ENCODE measurements around the gene NSUN7. TPM values are rescaled to one million over a fixed set of nuclear protein-coding genes. Genes with fewer than 3 reads are reported as not detected.
A peak's percentile ranks its signal among the peaks of the same experiment; 100 is the strongest.

Gene NSUN7
- total RNA-seq, 1 donor from 2014 or later: 2.7 TPM

DNA sequence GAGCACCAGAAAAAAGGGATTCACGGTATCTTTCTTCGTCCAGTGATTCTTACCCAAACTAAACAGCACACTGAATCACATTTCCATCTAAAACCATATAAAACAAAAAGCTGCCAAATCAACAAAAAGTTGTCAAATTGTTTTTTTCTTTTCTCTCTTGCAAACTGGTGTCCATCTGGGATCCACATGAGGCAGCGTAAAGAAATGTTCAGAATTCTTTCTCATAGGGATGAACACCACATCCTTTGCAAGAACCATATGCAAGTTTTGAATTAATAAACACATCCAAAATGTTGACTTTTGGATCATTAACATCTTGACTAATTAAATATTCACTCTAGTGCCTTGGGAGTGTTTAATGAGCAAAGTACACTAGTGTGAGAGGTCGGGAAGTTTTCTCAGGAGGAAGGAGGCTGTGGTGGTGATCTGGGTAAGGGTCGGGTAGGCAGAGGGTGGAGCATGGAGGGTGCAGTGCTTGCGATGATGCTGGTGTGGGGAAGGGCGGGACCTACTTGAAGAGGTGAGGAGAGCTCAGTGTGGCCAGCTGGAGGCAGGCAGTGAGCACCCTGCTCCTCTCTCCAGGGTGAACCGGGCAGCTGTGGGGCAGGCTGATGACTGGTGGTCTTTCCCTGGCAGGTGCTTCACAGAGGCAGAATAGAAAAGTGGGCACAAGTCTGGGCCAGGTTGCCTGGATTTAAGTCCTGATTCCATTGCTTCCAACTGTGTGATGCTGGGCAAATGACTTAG lies 72.8 kb downstream of the NSUN7 start:
- peak; percentile 50 for DNase-seq

DNA sequence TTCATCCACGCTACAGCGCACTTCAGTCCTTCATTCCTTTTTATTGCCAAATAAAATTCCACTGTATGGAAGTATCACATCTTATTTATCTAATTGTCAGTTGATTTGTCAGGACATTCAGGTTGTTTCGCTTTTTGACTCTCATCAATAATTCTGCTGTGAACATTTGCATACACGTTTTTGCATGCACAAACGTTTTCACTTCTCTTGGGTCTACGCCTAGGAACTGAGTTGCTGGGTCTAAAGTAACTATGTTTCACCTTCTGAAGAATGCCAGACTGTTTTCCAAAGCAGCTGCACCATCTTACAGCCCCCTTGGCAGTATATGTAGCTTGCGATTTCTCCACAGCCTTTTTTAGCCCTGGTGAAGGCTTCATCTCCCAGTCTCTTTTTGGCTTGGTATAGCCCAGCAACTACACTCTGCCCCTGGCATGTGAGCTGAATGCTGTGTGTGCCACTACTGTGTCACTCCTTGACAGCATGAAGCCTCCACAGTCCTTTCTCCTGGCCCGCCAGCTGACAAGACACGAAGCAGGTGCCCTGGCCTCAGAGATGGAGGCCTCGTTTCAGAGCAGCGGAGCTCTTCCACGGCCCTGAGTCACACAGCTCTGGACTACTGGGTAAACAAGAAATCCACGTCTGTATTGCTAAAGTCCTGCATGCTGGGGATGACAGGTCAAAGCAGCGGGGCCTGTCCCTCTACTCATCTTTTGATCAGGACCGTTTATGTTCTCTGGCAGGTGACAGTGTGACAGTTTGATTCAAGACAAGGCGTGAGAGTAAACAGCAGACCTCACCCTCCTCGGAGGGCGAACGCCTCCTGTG lies 75.5 kb downstream of the NSUN7 start:
- DNase-seq: no peak

DNA sequence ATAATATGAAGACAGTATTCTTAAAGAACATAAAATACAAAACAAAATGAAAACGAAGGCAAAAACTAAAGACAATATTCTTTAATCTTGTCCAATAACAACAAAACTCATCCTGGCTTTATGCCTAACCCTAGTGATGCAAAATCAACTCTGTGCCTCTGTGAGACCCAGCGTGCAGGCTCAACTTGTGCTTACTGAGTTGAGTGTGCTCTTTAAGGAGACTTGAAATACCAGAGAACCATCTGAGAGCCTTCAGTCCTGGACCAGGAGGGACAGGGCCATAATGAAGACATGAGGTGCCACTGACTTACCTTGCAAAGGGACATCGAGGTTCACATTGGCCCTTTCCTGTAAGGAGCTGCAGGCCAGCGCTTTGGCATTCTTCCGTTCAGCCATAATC lies 77.1 kb downstream of the NSUN7 start:
- DNase-seq: no peak

DNA sequence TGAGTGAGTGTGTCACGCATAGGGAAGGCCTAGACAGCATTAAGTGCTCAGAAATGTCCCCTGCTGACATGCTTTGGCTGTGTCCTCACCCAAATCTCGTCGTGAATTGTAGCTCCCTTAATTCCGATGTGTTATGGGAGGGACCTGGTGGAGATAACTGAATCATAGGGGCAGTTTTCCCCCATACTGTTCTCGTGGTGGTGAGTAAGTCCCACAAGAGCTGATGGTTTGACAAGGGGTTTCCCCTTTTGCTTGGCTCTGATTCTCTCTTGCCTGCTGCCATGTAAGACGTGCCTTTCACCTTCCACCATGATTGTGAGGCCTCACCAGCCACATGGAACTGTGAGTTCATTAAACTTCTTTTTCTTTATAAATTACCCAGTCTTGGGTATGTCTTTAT lies 78.0 kb downstream of the NSUN7 start:
- no peak for DNase-seq

DNA sequence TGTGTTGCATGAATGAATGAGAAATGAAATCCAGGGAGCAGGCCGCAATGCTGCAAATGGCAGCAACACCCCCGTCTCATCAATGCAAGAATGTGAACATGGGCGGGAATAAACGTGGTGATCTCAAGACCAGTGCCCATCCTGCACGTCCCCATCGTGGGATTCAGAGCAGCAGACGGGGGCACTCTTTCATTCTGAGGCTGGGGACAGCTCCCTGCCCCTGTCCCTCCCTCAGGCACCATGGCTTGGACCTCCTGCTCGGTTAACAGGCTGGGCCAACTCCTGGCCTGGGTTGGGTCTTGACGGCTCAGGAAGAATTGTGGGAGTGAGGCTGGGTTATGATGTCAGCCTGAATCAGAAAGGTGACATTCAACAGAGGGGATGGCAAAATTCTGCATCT lies 78.9 kb downstream of the NSUN7 start:
- DNase-seq: no peak

DNA sequence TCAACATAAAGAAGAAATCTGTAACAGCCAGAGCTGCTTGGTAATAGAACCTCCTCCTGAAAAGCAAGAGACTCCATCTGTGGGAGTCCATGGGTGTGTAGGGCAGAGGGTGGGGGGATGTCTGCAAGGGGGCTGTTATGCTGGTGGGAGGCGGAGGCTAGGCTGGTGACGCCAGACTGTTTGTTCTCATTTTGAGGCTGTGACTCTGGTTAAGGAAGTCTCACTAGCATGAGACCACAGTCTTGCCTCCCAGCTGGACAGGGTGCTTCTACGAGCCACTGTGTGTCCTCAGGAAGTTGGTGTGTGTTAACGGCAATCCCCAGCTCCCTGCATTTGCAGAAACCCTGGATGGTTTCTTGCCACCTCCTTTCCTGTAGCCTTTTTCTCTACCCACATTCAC lies 79.8 kb downstream of the NSUN7 start:
- no peak for DNase-seq

DNA sequence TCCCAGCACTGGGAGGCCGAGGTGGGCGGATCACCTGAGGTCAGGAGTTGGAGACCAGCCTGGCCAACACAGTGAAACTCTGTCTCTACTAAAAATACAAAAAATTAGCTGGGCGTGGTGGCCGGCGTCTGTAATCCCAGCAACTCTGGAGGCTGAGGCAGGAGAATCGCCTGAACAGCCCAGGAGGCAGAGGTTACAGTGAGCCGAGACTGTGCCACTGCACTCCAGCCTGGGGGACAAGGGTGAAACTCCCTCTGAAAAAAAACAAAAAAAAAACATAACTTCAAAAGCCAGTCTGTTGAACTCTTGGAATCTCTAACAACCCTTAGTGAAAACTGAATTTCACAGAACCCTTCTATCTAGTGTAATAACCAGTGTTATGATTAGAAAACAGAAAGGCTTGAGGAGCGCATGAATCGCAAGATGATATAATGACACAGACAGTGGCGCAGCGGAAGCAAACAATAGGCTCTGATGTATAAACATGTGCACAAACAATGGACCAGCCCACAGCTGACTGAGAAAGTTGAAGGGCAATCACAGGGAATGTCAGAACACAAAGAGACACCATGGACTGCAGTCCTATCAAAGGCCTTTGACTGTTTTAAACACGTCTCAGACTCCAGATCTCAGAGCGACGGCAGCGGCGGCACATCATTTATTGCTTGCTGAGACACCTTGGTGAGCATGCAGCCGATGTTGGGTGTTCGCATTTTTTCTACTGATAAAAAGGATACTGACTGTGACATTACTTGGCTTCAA lies 81.6 kb downstream of the NSUN7 start:
- DNase-seq: no peak

DNA sequence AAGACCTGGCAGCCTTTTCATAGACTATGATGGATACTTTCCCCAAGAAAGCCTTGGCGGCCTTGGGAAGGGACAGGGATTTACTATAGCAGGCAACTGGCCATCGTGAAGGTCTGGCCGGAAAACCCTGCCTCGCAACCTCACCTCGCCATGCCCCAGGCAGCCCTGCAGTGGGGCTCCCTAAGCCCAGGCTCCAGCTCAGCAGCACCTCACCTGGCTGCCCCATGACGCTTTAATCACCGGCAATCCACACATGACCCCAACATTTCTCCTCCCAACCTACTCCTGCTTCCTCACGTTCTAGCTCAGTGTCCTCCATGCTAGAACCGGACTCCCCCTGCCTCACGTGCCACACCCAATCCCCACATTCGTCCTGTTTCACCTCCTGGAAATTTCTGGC lies 82.4 kb downstream of the NSUN7 start:
- DNase-seq: no peak

DNA sequence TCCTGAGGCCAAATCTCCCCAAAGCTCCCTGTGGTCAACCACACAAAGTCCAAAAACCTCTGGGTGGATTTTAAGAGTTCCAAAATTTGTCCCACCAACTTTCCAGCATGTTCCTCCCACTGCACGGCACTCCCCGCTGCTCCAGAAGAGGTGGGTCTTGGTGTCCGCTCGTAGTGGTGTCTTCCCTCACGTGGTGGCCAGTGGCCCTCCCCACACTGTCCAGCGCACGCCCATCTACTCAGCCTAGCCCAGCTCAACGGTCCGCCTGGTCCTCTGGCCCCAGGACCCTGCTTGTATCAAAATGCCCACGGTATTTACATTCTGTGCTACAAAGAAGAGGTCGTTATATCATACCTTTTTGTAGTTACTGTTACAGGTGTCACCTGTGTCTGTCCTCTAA lies 83.5 kb downstream of the NSUN7 start:
- DNase-seq: no peak

DNA sequence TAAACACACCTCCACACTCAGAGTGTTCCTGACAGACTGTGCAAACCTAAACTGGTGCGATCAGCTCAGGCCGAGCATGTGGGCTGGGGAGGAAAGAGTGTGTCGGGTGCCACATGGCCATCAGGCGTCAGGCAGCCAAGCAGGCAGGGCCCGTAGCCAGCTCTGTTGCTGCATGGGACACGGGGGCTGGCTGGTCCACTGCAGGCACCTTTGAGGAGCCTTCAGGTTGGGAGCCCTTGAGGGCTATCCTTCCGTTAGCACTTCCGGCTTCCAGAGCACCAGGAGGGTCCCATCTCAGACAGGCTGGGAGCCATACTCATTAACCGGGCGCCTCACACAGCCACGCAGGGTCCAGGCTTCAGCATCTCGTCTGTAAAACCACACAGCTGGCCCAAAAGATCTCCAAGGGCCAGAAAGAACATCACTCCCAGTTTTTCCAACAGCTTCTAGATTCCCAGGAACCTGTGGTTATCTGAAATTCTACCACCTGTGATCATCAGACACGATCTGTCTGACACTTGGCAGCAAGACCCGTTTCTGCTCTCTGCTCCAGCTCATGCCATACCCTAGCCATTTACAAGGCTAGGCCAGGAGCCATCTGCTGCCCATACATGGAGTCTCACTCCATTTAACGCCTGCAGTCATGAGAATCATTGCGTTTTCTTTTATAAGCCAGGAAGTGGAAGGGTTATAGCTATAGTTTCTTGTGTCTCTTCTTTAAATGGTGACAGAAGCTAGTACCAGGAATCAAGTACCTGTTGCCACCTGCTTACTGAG lies 87.5 kb downstream of the NSUN7 start:
- DNase-seq: no peak

DNA sequence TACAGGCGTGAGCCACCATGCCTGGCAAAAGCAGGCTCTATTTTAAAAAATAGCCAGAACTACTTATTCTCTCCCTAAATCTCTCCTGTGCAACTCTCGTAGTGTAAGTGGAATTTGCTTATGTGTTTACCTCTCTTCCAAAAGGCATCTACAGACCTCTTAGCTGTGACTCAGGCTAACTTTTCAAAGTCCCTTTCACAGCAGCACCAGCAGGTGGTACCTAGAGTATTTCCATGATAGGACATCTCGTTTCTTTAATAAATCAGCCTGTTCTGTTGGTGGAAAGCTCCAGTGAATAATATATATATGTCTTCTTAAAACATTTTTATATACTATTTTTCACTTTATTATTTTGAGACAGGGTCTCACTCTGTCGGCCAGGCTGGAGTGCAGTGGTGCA lies 89.0 kb downstream of the NSUN7 start:
- no peak for DNase-seq

DNA sequence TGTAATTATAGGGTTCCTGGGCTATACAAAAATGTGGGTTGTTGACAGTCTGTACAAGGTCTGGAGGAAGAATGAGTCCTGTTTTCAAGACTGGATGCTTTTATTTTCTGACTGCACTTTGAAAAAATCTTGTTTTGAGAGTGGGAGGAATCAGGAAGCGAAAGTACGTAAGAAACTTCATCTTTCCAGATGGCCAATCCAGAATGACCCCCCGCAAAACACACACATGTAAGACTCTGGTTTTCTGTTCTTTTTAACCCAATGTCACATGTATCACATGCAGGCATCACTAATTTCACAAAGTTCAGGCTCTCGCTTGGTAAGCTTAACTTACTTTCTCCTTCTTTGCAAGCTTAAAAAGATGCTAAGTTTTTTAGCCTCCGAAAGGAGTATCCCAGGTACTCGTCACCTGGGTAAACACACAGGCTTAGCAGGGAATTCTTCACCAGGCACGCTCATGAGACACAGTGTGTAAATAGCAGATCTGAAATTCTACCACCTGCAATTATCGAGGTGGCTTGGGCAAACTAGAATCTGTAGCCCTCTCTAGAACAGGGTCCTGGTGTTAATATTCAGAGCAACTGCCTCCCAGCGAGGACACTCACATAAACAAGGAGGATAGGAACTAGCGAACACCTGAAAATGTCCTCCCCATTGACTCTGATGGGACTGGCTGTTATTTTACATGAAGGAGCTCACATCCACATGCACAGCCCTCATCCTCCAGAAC lies 90.7 kb downstream of the NSUN7 start:
- no peak for DNase-seq

DNA sequence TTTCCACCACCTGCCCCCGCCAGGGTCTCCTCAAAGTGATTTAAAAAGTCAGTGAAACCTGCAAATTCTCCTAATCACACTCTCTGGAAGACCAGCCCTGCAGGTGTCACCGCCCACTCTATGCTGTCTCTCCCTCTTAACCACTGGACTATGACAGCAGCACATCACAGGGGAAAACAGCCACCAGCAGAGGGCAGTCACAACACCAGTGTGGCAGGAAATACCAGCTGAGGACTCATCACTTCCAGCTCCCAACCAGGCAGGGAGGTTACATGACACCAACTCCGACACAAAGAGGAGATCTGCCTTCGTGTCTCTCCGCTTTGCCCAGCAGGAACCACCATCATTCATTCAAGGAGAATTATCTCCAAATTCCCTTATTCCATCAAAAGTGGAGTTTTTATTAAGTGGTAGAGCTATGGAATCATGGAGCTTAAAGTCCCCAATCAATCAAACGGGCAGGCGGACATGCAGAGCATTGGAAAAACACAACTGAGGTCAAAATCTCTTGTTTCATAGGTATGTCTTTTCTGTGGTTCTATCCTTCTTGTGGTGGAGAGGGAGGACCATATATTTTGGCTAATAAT lies 91.3 kb downstream of the NSUN7 start:
- no peak for DNase-seq

DNA sequence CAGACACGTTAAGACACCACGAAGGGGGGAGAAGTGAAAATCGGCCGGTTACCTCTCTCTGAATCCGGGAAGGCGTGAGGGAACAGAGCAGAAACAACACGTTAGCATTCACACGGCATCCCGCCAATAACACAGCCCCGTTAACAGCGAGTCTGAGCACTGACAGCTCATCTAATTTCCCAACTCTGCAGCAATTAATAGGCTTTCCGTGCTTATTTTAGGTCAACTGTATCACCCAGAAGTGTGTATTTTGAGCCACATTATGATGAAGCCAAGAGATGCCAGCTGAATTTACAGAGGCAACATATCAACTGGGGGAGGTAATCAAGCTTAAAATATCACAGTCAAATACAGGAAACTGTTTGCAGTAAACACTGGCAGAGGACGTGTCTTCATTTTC lies 92.6 kb downstream of the NSUN7 start:
- no peak for DNase-seq

DNA sequence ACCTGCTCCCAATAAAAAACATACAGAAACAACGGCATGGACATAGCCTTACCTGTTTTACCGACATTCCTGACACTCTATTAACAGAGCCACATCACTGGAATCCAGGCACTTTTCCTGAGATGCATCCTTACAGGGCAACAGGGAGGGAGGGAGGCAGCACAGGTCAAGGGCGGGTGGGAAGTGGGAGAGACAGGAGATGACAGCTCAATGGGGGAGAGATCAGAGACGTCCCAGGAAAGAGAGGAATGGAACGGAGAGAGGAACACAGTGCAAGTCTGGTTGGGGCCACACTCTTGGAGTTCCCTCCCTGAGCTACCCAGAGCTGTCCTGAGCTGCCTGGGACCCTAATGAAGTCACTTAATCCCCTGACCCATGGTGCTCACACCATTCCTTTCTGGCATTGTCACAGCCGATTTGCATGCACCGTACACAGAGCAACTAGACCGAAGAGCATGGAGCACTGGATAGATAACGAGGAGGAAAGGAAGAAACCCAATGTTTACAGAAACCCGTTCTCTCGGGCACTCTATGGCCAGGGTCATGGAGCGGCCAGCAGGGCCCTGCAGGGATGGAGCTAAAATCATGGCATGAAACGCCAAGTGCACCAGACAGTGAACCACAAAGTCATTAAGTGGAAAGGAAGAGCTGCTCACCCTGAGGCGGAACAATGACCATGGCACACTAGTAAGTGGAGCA lies 93.1 kb downstream of the NSUN7 start:
- DNase-seq: no peak

DNA sequence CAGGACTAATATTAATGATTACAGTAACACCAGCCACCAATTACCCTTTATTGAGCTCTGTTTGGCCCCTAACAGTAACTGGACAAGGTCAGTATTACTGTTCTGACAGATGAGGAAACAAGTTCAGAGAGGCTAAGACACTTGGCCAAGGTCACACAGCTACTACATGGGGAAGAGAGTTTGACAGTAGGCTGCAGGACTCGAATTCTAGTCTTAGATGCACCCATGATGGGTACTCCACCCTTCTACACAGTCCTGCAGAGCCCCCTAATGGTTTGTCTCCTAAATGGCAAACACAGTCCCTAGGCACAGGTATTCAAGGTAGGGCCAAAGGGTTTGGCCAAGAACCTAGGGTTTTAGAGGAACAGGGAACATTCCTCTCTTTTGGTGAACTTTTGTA lies 93.9 kb downstream of the NSUN7 start:
- DNase-seq: no peak

DNA sequence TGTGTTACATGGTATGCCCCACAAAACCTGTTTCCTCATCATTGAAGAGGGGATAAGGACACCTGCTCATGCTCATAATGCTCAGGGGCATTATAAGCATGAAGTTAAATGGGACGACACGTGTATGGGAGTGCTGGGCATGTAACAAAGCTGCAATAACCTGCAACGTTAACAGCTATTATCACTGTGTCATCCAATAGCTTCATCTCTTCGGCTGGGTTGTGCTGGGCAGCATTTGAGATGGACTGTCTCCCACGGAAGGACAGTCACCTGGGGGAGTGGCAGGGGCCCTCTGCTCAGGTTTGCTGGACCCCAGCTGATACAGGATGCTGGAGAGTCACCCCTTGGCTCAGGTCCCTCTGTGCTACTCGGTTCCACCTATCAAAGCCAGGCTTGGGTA lies 94.5 kb downstream of the NSUN7 start:
- DNase-seq: no peak

DNA sequence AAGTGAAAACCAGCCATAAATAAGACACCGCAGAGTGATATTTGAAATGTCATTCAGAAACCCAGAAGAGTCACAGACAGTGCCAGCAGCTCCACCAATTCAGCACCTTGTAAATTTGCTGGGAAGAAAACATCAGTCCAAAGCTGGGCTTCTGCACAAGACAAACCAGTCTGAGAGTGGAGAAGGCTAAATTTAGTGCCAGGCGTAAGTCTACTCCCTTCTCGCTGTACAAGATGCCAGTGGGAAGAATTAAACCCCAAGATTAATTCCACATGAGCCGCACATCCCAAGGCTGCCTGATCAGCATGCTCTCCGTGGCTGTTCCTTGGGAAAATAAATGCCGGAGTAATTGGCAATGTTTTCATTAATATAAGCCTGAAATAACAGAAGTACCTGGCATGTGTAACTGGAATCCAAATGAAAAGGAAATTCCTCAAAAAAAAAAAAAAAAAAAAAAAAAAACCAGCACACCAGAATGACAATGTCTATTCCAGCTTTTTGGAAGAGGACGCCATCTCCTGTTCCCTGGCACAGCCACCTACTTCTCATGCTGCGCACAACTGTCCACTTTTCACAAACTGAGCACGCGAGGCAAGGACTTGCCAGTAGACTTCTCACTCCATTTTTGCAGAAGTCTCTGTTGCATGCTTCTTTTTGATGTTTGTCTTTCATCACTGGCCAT lies 95.5 kb downstream of the NSUN7 start:
- DNase-seq: peak; percentile 42

DNA sequence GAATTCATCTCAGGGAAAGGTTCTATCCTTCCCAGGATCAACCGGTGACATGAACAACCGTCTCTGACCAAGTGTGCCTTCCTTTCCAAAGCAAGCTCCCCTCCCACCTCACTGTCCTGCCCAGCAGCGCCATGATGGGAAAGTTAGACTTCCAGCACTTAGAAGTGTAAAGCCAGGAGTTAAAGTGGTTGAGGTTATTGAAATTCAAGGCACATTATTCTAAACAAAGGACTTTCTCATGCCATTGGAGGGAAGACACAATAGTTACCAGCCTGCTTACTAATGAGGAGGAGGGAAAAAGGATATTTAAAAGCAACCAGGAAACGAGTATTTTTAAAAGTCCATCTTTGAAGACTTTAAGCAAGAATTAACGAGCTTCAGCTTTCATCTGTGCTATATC lies 96.8 kb downstream of the NSUN7 start:
- no peak for DNase-seq

DNA sequence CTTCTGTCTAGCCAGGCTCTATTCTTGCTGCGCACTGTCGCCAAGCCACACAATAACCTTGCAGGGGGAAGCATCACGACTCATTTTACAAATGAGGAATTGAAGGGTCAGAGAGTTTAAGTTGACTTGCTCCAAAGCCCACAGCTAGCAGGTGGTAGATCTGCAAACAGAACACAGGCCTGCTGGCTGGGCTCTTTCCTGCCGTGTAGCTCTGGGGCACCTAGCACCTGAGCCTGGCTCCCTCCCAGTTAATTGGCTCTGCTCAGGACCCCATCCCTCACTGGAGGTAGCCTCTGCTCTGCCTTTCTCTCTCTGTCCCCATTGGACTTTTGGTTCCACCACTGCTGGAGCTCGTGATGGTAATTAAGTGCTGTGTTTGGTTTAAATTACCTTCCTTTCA lies 98.5 kb downstream of the NSUN7 start:
- no peak for DNase-seq
